SJSA1 (cell line): Measurements from ENCODE around the gene RCAN3. TPM values are rescaled to one million over a fixed set of nuclear protein-coding genes. Genes with fewer than 3 reads are reported as not detected.
A peak's percentile ranks its signal among the peaks of the same experiment; 100 is the strongest.

Experiments
- DNase-seq, 2 experiments: peaks; one replicate each; pipeline ENCODE4 v3.0.0-alpha.2; 2015 to 2020; ENCODE audit warnings: low spot score in 2 of 2, low read depth in 1 of 2
- H3K27ac ChIP-seq: fragments of 250-450 bp; sonication (Bioruptor Pico); 2 replicates; pipeline ENCODE4 v1.5.1; 2020; ENCODE audit warnings: mild to moderate bottlenecking, moderate library complexity
- H3K27me3 ChIP-seq: fragments of 250-450 bp; sonication (Bioruptor Pico); replicated peaks from 2 replicates; pipeline ENCODE4 v1.5.1; 2020; ENCODE audit warnings: mild to moderate bottlenecking, moderate library complexity
- H3K36me3 ChIP-seq: fragments of 250-450 bp; sonication (Bioruptor Pico); 2 replicates; pipeline ENCODE4 v1.5.1; 2020; ENCODE audit warnings: mild to moderate bottlenecking
- H3K4me1 ChIP-seq: fragments of 250-450 bp; sonication (Bioruptor Pico); replicated peaks from 2 replicates; pipeline ENCODE4 v1.6.1; 2021; ENCODE audit warnings: mild to moderate bottlenecking
- H3K4me3 ChIP-seq: fragments of 250-450 bp; sonication (Bioruptor Pico); 2 replicates; pipeline ENCODE4 v1.5.1; 2020; ENCODE audit warnings: mild to moderate bottlenecking
- H3K9me3 ChIP-seq: fragments of 250-450 bp; sonication (Bioruptor Pico); replicated peaks from 2 replicates; pipeline ENCODE4 v1.5.1; 2020; ENCODE audit warnings: mild to moderate bottlenecking
- total RNA-seq: library from RNA; depleted of rRNA; stranded (reverse); fragments of >200 nt; shearing (Covaris generic); gene quantifications from 2 replicates; pipeline ENCODE4 v1.2.3, GENCODE V29; 2014

RCAN3 gene
- total RNA-seq, 1 experiment from 2014 or later, result 17.7 TPM

DNA sequence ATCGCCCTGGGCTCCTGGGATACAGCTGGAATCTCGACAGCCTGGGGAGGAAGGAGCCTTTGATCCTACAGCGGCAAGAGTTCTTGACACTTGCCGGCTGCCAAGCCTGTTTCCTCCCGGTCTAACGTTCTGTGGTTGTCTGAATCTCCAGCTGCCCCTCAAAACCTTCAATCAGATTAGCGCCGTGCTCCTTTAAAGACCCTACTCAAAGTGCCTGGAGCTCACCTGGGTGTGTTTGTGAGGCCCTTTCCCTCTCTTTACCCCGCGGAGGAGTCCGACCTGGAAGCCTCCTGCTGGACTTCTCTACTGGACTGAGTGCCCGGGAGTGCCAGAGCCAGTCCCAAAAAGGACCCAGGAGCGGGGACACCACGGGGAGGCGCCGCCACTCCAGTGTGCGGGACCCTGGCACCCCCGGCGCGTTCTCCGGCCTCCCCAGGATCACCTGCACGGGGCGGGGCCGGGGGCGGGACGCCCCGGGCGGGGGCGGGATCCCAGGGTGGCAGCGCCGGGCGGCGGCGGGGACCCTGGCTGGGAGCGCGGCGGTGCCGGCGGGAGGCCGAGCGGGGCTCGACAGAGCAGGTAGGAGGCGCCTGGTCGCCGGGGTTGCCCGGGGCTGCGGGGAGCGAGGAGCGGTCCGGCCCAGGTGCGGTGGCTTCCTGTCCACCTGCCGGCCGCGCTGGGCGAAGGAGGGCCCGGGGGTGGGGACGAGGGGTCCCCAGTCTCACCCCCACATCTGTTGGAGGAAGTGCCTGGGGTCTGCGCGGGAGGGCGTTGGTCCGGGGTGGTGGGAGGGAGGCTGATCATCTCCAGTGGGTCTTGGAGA, 53.2 kb downstream of the RCAN3 start, which contains the start of gene NCMAP:
Gene NCMAP, plus strand, starts transcription at position 497 of the 823 bp plus-strand sequence. CDS start 39,344 bp downstream, outside the sequence.
- peaks cover 5% of the 10 kb centered on the region; the same call in 1 of the 2 replicates for H3K4me1 ChIP-seq
- no peaks in the 10 kb centered on the region for H3K36me3 ChIP-seq
- no peak within 1 kb of the TSS for H3K27ac ChIP-seq
- DNase-seq, result no peak
- no peaks in the 10 kb centered on the region for H3K9me3 ChIP-seq
- H3K4me3 ChIP-seq, result no peak within 1 kb of the TSS
- H3K27me3 ChIP-seq, result peaks cover 8% of the 10 kb centered on the region; the same call in 1 of the 2 replicates

DNA sequence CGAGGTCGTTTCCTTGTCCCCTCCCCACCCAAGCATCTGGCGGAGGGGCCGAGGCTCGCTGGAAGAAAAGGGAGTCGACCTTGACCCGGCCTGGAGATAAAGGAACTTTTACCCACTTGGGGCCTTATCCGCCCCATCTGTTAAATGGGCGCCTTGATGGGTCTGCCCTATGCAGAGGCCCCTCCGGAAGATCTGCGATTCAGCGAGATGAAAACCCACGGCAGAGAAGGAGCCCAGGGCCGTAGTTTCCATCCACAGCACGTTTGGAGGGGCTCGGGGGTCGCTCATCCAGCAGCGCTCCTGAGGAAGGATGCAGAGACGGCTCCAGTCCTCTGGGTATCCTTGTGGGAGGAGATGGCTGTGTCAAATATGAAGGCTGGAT, 53.8 kb downstream of the RCAN3 start:
- no peaks in the 10 kb centered on the region for H3K9me3 ChIP-seq
- DNase-seq, result no peak
- H3K27ac ChIP-seq, result no peak overlapping the region
- no peaks in the 10 kb centered on the region for H3K36me3 ChIP-seq
- peaks cover 5% of the 10 kb centered on the region; the same call in 1 of the 2 replicates for H3K4me1 ChIP-seq
- peaks cover 8% of the 10 kb centered on the region; the same call in 1 of the 2 replicates for H3K27me3 ChIP-seq
- H3K4me3 ChIP-seq, result no peak overlapping the region

DNA sequence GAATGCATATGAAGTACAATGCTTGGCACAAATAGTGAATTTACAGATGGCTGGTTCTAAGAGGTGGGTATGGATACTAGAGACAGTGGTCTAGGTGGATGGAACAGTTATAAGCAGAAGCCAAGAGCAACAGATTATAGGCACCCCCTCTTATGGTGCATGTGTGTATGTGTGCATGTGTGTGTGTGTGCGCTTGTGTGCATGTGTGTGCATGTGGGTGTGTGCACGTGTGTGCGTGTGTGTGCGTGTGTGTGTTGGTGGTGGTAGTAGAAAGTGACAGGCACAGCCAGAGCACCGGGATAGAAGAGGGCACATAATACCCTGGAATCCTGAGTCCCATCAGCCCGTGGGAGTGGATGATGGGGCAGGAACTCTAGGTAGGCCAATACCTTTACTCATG, 54.6 kb downstream of the RCAN3 start:
- DNase-seq, result no peak
- Histone ChIP-seq H3K4me1 (peaks cover 5% of the 10 kb centered on the region; the same call in 1 of the 2 replicates), H3K27me3 (peaks cover 8% of the 10 kb centered on the region; the same call in 1 of the 2 replicates), H3K4me3 (no peak overlapping the region), H3K36me3 (no peaks in the 10 kb centered on the region), H3K27ac (no peak overlapping the region), H3K9me3 (no peaks in the 10 kb centered on the region)

DNA sequence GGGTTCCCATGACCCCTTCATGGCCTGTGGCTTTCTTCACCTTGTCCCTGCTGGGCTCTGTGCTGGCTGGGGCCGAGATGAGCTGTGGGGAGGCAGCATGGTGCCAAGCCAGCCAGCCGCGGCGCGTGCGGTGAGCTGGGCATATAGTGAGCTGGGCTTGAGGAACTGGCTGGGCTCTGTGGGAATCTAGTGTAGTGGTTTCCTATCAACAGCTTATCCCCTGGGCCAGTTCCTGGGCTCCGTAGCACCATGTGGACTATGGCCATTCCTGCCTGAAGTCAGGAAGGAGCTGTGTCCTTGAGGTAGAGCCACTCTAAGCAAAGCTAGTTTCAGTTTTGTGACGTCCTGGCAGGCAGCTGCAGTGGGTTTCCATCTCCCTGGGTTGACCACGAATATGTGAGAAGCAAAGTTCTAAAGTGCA, 55.1 kb downstream of the RCAN3 start:
- Histone ChIP-seq H3K27ac (no peak overlapping the region), H3K4me1 (peaks cover 5% of the 10 kb centered on the region; the same call in 1 of the 2 replicates), H3K36me3 (no peaks in the 10 kb centered on the region), H3K9me3 (no peaks in the 10 kb centered on the region), H3K4me3 (no peak overlapping the region), H3K27me3 (peaks cover 8% of the 10 kb centered on the region; the same call in 1 of the 2 replicates)
- no peak for DNase-seq

DNA sequence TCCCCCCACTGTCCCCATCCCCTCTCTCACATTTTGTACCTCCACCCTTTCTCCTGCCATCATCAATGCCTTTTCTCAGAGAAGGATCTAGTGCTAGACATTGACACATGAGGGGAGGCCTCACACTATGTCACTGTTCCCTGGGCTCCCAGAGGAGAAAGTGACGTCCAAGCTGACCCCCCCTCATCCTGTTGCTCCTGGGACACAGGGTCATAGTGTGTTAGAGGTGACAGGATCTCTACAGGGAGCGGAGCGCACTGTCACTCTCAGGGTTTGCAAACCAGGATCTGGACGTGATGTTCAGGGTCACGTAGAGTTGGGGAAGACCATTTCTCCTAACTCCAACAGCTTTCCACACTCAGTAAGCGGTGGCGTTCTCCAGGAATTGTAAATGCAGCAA, 55.8 kb downstream of the RCAN3 start:
- H3K9me3 ChIP-seq, result no peaks in the 10 kb centered on the region
- no peak overlapping the region for H3K27ac ChIP-seq
- no peak overlapping the region for H3K4me3 ChIP-seq
- DNase-seq, result no peak
- H3K36me3 ChIP-seq, result no peaks in the 10 kb centered on the region
- H3K27me3 ChIP-seq, result peaks cover 8% of the 10 kb centered on the region; the same call in 1 of the 2 replicates
- peaks cover 5% of the 10 kb centered on the region; the same call in 1 of the 2 replicates for H3K4me1 ChIP-seq

DNA sequence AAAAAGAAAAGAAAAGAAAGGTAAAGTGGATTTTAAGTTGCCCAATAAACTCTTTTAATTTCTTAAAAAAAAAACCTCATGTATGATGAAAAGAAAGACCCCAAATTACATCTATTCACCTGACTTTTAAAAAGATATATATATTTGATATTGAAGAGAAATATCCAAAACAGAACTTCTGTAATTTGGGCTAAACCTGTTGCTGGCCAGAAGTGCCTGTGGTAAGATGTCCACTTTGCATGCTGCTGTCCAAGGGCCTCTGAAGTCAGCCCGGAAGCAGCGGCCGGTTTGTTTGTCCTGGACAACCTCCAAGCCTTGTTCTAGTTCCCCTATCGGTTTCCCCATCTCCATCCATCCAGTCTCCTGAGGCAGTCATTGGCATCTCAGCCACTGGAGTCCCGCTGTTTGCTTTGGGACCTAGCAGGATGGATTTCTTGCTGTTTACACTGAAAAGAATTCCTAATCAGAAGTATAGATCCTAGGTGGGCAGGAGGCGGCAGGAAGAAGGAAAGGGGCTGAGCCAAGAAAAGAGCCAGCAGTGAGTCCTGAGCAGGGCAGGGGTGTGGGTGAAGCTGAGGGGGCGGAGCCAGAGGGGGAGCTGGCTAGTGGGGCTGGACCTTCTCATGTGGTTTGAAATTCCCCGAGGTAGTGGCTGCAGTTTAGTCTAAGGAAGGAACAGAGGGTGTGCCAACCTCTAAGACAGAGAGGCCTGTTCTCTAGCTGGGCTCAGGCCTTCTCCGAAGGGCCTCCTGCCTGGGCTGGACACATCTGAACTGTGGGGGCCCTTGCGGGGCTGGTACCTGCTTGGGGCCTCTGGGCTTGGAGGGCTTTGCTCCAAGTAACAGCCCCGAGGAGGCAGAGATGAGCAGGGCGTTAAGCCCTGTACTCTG, 56.5 kb downstream of the RCAN3 start:
- Histone ChIP-seq H3K27ac (no peak overlapping the region), H3K4me3 (no peak overlapping the region), H3K4me1 (peaks cover 5% of the 10 kb centered on the region; the same call in 1 of the 2 replicates), H3K27me3 (peaks cover 8% of the 10 kb centered on the region; the same call in 1 of the 2 replicates), H3K36me3 (no peaks in the 10 kb centered on the region), H3K9me3 (no peaks in the 10 kb centered on the region)
- peak; percentile 51 to 74 for DNase-seq

DNA sequence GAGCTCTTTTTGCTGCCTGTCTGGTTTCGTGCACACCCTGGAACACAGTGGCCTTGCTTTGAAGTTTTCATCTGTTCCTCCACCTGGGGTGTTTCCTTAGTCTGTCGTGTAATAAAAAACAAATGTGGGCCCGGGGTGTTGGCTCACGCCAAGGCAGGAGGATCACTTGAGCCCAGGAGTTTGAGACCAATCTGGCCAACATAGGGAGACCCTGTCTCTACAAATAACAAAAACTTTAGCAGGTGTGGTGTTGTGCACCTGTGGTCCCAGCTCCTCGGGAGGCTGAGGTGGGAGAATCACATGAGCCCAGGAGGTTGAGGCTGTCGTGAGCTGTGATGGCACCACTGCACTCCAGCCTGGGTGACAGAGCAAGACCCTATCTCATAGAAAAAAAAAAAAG, 57.7 kb downstream of the RCAN3 start:
- no peak overlapping the region for H3K4me3 ChIP-seq
- H3K4me1 ChIP-seq, result peaks cover 5% of the 10 kb centered on the region; the same call in 1 of the 2 replicates
- H3K36me3 ChIP-seq, result no peaks in the 10 kb centered on the region
- no peak overlapping the region for H3K27ac ChIP-seq
- H3K27me3 ChIP-seq, result peaks cover 2% of the 10 kb centered on the region; the same call in 1 of the 2 replicates
- DNase-seq, result no peak
- no peaks in the 10 kb centered on the region for H3K9me3 ChIP-seq

DNA sequence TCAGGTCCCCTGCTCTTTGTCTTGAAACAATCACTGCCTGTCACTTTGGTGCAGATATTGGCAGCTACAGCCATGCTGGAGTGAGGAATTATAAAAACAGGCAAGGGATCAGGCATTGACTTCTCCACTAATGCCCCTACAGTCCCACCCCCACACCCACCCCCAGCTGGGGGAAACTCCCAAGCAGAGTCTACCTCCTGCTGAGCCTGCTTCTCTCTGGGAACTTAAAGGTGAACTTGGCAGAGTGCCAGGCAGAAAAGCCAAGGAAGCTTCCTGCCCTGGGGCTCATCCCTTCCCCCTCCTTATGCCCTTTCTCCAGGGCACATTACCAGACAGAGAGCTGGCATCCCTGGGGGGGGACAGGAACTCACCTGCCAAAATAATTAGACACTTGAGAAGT, 60.0 kb downstream of the RCAN3 start:
- no peaks in the 10 kb centered on the region for H3K27me3 ChIP-seq
- no peak overlapping the region for H3K4me3 ChIP-seq
- no peak for DNase-seq
- peaks cover 12% of the 10 kb centered on the region for H3K4me1 ChIP-seq
- no peak overlapping the region for H3K27ac ChIP-seq
- H3K9me3 ChIP-seq, result no peaks in the 10 kb centered on the region
- no peaks in the 10 kb centered on the region for H3K36me3 ChIP-seq

DNA sequence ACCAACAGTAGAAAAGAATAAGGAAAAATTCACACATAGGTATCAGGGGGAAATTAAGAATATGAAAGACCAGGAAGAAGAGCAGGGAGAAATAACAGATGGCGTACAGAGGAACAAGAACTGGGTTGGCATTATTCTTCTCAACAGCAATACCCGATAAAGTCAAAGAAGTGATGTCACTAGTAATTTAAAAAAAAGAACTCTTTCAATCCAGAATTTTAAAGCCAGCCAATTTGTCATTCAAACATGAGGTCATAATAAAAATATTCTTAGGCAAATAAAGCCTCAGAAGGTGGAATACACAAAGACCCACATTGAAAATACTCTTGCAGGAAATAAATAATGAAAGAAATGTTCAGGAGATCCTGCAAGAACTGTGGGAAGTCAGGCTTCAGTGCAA, 62.1 kb downstream of the RCAN3 start:
- DNase-seq, result no peak
- Histone ChIP-seq H3K4me3 (no peak overlapping the region), H3K36me3 (no peaks in the 10 kb centered on the region), H3K9me3 (no peaks in the 10 kb centered on the region), H3K27ac (no peak overlapping the region), H3K27me3 (no peaks in the 10 kb centered on the region), H3K4me1 (peaks cover 13% of the 10 kb centered on the region)

DNA sequence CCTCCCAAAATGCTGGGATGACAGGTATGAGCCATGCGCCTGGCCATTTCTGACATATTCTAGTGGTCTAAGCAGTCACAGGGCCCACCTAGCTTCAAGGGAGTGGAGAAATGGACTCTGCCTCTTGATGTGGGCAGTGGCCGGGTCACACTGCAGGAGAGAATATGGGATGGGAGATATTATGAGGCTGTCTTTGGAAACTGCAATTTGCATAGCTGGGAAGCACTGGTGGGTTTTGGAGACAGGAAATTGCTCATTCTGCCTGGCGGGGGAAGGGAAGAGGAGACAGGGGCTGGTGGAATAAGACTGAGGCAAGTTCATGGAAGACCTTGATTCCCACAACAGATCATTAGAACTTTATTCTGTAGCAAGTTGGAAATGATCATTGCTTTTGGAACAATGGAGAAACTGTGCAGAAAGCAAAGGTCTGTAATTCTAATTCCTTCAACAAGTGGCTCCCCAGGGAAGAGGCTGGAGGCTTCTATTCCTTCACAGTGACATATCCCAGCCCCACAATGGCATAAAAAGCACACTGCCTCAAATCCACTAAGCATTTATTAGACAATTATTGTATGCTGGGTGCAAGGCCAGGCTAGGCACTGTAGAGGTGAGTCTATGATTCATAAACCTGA, 63.7 kb downstream of the RCAN3 start:
- DNase-seq, result no peak

DNA sequence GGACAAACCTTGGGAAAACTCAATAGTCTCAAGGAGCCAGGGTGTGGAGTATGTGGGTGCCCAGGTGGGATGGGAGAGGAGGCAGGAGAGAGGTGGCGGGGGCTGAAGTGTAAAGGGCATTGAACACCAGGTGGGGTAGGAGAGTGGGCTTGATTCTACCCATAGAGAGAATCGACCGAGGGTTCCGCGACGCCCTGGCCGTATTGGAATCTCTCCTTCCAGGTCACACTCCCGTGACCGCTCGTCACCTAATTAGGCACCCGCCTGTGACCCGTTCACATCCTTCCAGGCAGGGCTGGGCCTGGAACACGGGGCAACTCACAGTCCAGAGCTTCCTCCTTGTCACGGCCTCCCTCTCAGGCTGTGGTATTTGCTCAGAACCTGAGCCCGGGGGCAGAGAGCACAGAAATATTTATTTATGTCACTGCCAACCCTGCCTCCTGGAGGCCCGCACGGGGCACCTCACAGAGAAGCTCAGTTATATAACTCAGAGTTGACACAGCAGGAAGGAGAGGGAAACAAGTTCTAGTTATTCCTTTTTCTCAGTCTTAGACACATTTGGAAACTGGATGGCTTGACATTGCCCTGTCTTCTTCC, 65.3 kb downstream of the RCAN3 start:
- Histone ChIP-seq H3K9me3 (no peaks in the 10 kb centered on the region), H3K4me3 (no peak overlapping the region), H3K4me1 (peaks cover 18% of the 10 kb centered on the region), H3K27me3 (no peaks in the 10 kb centered on the region), H3K36me3 (no peaks in the 10 kb centered on the region), H3K27ac (no peak overlapping the region)
- no peak for DNase-seq

More for the DNA sequence above, 63.7 kb downstream of the RCAN3 start:
- Histone ChIP-seq H3K36me3 (no peaks in the 10 kb centered on the region), H3K4me3 (no peak overlapping the region), H3K4me1 (peaks cover 18% of the 10 kb centered on the region), H3K9me3 (no peaks in the 10 kb centered on the region), H3K27ac (no peak overlapping the region), H3K27me3 (no peaks in the 10 kb centered on the region)

DNA sequence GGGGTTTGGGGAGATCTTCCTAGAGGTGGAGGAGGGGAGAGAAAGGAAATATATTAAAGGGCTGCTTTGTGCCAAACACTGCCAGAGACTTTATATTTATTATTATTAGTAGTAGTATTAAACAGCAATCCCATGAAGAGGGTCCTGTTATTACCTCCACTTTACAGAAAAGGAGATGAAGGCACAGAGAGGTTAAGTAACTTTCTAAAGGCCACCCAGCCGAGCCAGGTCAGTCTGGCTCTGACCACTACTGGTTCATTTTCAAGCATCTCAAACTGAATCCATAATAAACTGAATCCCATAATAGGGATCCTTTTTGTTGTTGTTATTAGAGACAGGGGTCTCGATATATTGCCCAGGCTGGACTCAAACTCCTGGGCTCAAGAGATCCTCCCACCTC, 65.8 kb downstream of the RCAN3 start:
- Histone ChIP-seq H3K4me1 (peaks cover 18% of the 10 kb centered on the region), H3K9me3 (no peaks in the 10 kb centered on the region), H3K36me3 (no peaks in the 10 kb centered on the region), H3K27me3 (no peaks in the 10 kb centered on the region), H3K27ac (no peak overlapping the region), H3K4me3 (no peak overlapping the region)
- DNase-seq, result no peak
